GM18870 (cell line): ENCODE results near the gene ZNF14.
"Not testable (repeated sequence)": the region's sequence is repeated elsewhere in the genome, so short reads cannot be mapped to it uniquely, and the experiment has no call there.

Experiments
- ATAC-seq: cut with Tn5 transposase; IDR thresholded peaks from one replicate; pipeline ENCODE4 v1.9.1; 2021; ENCODE audit warnings: moderate library complexity; ENCODE audit not compliant: unreplicated experiment

Gene ZNF14

GRCh38 chr19:19732579-19733501 lies at the start of gene ZNF14:
ZNF14 (minus strand) TSS chr19:19733112; CDS start chr19:19732958, 154 bp downstream.
- ATAC-seq = peak; percentile 98

GRCh38 chr19:19781791-19782190 lies 48.9 kb upstream of the ZNF14 start:
- not testable (repeated sequence) for ATAC-seq

GRCh38 chr19:19778666-19779065 lies 45.8 kb upstream of the ZNF14 start:
- ATAC-seq = no peak

GRCh38 chr19:19777692-19778091 lies 44.8 kb upstream of the ZNF14 start:
- no peak for ATAC-seq

- ATAC-seq = peak; percentile 96
Measured at GRCh38 chr19:19776206-19777008, 43.5 kb upstream of the ZNF14 start.

- no peak for ATAC-seq
Measured at GRCh38 chr19:19775891-19776205, 42.9 kb upstream of the ZNF14 start.

- no peak for ATAC-seq
Measured at GRCh38 chr19:19774354-19775033, 41.6 kb upstream of the ZNF14 start.

- not testable (repeated sequence) for ATAC-seq
Measured at GRCh38 chr19:19771963-19772362, 39.1 kb upstream of the ZNF14 start.

- ATAC-seq = not testable (repeated sequence)
Measured at GRCh38 chr19:19769971-19770370, 37.1 kb upstream of the ZNF14 start.

- ATAC-seq = no peak
Measured at GRCh38 chr19:19758164-19758563, 25.3 kb upstream of the ZNF14 start.

- no peak for ATAC-seq
Measured at GRCh38 chr19:19752760-19753403, 20.0 kb upstream of the ZNF14 start.

- ATAC-seq = no peak
Measured at GRCh38 chr19:19751846-19752245, 18.9 kb upstream of the ZNF14 start.

GRCh38 chr19:19750842-19751790 lies 18.2 kb upstream of the ZNF14 start:
- ATAC-seq = no peak

GRCh38 chr19:19749908-19750841 lies 17.3 kb upstream of the ZNF14 start:
- ATAC-seq = no peak

GRCh38 chr19:19749117-19749907 lies 16.4 kb upstream of the ZNF14 start:
- no peak for ATAC-seq

- ATAC-seq = no peak
Measured at GRCh38 chr19:19748249-19748938, 15.5 kb upstream of the ZNF14 start.
